Fibroblast of pulmonary artery (primary cell): ENCODE data around the gene SNX19.

ENCODE experiments used
- DNase-seq: peaks from one replicate; pipeline ENCODE4 v3.0.0-alpha.2; 2010; ENCODE audit warnings: low read depth
- H3K4me3 ChIP-seq: replicated peaks from 2 replicates; pipeline ENCODE4 v1.5.1; 2011; ENCODE audit warnings: low read depth, mild to moderate bottlenecking, control low read depth, low read length, moderate library complexity
- CTCF ChIP-seq: IDR thresholded peaks from 2 replicates; pipeline ENCODE4 v1.5.1; 2011; ENCODE audit warnings: mild to moderate bottlenecking, control low read depth, low read length, inconsistent platforms; ENCODE audit errors: missing control alignments

The SNX19 gene

GRCh38 chr11:130837194-130837593, 79.1 kb downstream of the SNX19 start:
- DNase-seq, result no peak
- no peak overlapping the region for H3K4me3 ChIP-seq
- TF ChIP-seq CTCF, result no peak

- DNase-seq, result no peak
- H3K4me3 ChIP-seq, result no peak overlapping the region
- TF ChIP-seq CTCF, result no peak
Measured at GRCh38 chr11:130834886-130835285, 81.4 kb downstream of the SNX19 start.

GRCh38 chr11:130832566-130833425, 83.5 kb downstream of the SNX19 start:
- H3K4me3 ChIP-seq, result no peak overlapping the region
- TF ChIP-seq CTCF, result no peak
- no peak for DNase-seq

- no peak overlapping the region for H3K4me3 ChIP-seq
- DNase-seq, result no peak
- no peak for TF ChIP-seq CTCF
Measured at GRCh38 chr11:130831976-130832375, 84.3 kb downstream of the SNX19 start.

GRCh38 chr11:130831506-130831905, 84.8 kb downstream of the SNX19 start:
- TF ChIP-seq CTCF, result no peak
- no peak for DNase-seq
- H3K4me3 ChIP-seq, result no peak overlapping the region

- H3K4me3 ChIP-seq, result no peak overlapping the region
- no peak for TF ChIP-seq CTCF
- no peak for DNase-seq
Measured at GRCh38 chr11:130830566-130830965, 85.7 kb downstream of the SNX19 start.
